Right atrium auricular region (tissue), 2 donors: ENCODE measurements around the gene FOXJ1. TPM values are rescaled to one million over a fixed set of nuclear protein-coding genes. Genes with fewer than 3 reads are reported as not detected.

Source experiments
- DNase-seq: peaks from one replicate; pipeline ENCODE4 v3.0.0-alpha.2; 2019; ENCODE audit warnings: low spot score
- H3K27ac ChIP-seq, 2 donors: fragments of 200-600 bp; sonication (generic); 1 replicate in 1 of 2; 2 replicates in 1 of 2; pipeline ENCODE4 v1.5.1; 2016 to 2019
- H3K27me3 ChIP-seq, 2 donors: fragments of 200-600 bp; sonication (generic); one replicate each; pipeline versions ENCODE4 v1.5.1 to v1.6.0; 2017 to 2019
- H3K36me3 ChIP-seq: fragments of 200-600 bp; sonication (generic); one replicate; pipeline ENCODE4 v1.5.1; 2016
- H3K4me1 ChIP-seq, 2 donors: fragments of 200-600 bp; sonication (generic); one replicate each; pipeline versions ENCODE4 v1.5.1 to v1.6.0; 2017 to 2019
- H3K4me3 ChIP-seq, 2 donors: fragments of 200-600 bp; sonication (generic); 1 replicate in 1 of 2; 2 replicates in 1 of 2; pipeline ENCODE4 v1.5.1; 2017 to 2019; ENCODE audit warnings: mild to moderate bottlenecking in 1 of 2, moderate library complexity in 1 of 2
- H3K9me3 ChIP-seq, 2 donors: fragments of 200-600 bp; sonication (generic); one replicate each; pipeline ENCODE4 v1.5.1; 2019
- total RNA-seq, 2 donors: library from RNA; depleted of rRNA; stranded (reverse); fragments of >200 nt; gene quantifications; one replicate each; pipeline ENCODE4 v1.1.0, GENCODE V29; 2016
- TF ChIP-seq, protein P1 (sequence below), 2 donors: fragments of 200-600 bp; sonication (generic); IDR thresholded peaks; one replicate each; pipeline ENCODE4 v1.5.1; 2019; ENCODE audit warnings: antibody characterized with exemption in 2 of 2

Gene FOXJ1
- total RNA-seq, 2 donors from 2014 or later: not detected

DNA sequence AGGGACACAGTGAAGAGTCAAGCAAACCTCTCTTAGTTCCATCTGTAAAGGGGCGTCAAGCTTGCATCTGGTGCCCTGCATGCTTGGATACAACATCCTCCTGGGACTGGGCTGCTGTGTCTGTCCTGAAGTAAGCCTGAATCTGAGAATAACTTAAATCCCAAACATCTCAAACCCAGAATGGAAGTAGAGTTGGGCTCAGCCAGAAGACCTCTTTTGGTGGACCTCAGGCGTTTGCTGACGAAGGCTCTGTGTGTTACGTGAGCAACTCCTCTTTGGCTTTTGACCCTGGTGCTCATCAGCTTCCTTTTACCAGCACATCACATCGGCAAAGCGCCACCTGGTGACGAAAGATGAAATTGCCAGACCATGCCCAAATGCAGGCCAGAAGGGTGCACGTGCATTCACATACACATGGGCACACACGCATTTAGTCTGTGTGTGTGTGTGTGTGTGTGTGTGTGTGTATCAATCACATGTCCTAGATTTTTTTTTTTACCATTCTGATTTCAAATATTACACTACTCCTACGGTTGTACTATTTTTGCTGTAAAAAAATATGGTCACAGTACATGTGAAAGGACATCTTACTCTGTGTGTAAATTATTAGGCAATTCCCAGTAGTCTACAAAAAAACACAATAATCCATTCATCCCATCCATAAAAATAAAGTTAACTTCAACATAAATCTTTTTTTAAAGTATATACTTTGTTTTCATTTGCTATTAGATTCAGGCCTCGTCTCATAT is 41.1 kb upstream of the FOXJ1 start:
- DNase-seq: peak; percentile 94
- Histone ChIP-seq H3K36me3 (no peaks in the 10 kb centered on the region), H3K4me3 (no peak overlapping the region), H3K4me1 (peaks cover 0 to 4% of the 10 kb centered on the region in 2 donors), H3K27me3 (no peaks in the 10 kb centered on the region), H3K9me3 (no peaks in the 10 kb centered on the region), H3K27ac (no peak overlapping the region)
- TF ChIP-seq, protein P1, sequence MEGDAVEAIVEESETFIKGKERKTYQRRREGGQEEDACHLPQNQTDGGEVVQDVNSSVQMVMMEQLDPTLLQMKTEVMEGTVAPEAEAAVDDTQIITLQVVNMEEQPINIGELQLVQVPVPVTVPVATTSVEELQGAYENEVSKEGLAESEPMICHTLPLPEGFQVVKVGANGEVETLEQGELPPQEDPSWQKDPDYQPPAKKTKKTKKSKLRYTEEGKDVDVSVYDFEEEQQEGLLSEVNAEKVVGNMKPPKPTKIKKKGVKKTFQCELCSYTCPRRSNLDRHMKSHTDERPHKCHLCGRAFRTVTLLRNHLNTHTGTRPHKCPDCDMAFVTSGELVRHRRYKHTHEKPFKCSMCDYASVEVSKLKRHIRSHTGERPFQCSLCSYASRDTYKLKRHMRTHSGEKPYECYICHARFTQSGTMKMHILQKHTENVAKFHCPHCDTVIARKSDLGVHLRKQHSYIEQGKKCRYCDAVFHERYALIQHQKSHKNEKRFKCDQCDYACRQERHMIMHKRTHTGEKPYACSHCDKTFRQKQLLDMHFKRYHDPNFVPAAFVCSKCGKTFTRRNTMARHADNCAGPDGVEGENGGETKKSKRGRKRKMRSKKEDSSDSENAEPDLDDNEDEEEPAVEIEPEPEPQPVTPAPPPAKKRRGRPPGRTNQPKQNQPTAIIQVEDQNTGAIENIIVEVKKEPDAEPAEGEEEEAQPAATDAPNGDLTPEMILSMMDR (IDR thresholded peaks at IDR 0.05): peak; percentile 89 to 90

DNA sequence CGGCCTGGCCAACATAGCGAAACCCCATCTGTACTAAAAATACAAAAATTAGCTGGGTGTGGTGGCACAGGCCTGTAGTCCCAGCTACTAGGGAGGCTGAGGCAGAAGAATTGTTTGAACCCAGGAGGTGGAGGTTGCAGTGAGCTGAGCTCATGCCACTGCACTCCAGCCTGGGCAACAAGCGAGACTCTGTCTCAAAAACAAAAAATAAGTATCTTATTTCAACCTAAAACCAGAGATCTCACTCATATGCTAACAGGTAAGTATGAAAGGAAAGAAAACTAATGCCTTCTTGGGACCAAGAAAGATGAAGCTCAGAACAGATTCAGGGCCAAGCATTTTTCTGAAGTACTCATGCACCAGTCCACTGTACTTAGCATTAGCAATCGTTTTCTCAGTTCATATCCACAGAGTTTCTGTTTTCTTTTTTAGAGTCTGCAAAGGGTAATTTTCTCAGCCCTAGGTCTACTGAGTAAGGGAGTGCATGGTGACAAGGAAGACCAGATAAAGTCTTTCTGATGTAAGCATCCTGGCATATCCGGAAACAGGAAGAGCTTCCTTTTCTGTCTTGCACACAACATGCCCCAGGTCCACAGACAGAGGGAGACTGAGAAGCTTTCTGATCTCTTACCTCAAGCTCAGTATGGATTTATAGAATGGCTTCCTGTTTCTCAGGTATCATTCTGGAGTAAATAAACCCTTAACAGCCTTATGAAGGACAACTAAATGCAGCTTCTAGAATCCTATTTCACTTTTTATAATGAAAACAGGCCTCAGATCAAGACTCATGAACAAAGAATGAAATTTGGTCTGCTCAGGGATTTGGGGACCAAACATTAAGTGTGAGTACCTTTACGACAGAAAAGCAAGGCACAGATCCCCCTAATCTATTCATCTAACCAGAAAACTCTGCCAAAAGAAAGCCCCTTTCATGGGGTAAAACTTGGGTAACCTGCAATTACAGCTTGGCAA is 38.7 kb upstream of the FOXJ1 start:
- Histone ChIP-seq H3K27me3 (no peaks in the 10 kb centered on the region), H3K4me1 (peaks cover 0 to 4% of the 10 kb centered on the region in 2 donors), H3K9me3 (no peaks in the 10 kb centered on the region), H3K27ac (no peak overlapping the region), H3K36me3 (no peaks in the 10 kb centered on the region), H3K4me3 (no peak overlapping the region)
- DNase-seq: no peak
- TF ChIP-seq, protein P1 (IDR thresholded peaks at IDR 0.05): no peak

DNA sequence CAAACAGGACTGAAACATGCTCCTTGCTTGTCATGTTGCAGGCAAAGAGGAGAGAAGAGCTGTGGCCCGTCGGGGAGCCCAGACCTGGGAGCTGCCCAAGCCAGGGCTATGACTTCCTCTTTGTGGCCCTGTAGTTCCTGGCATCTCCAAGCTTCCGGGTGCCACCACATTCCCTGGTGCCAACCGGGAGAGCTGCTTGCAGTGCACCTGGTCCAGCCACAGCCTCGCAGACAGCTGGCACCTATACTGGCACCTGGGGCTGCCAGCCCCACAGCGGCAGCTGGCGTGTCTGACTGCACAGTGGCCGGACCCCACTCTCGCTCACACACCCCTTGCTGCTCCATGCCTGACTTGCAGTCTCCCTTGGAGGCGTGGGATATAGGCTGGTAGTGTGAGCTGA is 37.1 kb upstream of the FOXJ1 start:
- Histone ChIP-seq H3K27me3 (no peaks in the 10 kb centered on the region), H3K4me3 (no peak overlapping the region), H3K9me3 (no peaks in the 10 kb centered on the region), H3K36me3 (no peaks in the 10 kb centered on the region), H3K4me1 (peaks cover 0 to 4% of the 10 kb centered on the region in 2 donors), H3K27ac (no peak overlapping the region)
- no peak for DNase-seq
- TF ChIP-seq, protein P1 (IDR thresholded peaks at IDR 0.05): no peak

DNA sequence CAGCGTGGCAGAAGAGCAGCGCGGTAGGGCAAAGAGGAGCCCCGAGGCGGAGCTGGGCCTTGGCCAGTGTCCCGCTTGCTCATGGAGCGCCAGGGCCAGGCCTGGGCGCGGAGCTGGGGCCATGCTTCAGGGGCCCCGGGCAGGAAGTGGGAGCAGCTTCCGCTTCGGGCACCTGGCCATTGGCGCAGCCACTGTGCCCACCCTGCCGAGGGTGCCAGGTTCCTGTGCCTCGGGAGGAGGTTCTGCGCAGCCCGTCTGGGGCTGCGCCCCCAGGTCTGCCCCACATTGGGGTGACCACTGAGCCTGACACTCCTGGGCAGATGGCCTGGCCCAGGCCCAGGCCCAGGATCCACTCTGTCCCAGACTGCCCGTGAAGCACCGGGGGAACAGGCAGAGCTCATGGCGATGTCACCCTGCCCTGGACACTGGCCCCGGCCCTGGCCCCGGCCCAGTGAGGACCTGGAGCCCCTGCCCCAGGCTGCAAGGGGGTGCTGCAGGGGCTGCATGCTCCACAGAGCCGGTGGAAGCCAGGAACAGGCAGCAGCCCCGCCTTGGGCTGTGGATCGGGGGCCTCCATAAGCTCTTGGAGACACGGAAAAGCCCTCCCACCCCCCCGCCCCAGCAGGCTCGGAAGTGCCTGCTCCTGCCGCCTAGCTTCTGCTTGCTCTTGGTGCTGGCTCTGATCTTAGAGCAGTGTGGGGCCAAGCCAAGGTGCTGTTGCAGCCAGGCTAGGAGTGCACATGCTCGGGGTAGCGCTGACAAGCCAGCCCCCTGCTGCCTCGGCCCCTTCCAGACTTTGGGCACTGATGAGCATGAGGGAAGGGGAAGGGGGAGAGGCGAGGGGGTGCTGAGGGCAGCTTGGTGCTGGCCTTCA is 35.9 kb upstream of the FOXJ1 start:
- Histone ChIP-seq H3K9me3 (no peaks in the 10 kb centered on the region), H3K4me1 (peaks cover 0 to 1% of the 10 kb centered on the region in 2 donors), H3K4me3 (no peak overlapping the region), H3K27ac (no peak overlapping the region), H3K36me3 (no peaks in the 10 kb centered on the region), H3K27me3 (no peaks in the 10 kb centered on the region)
- DNase-seq: no peak
- TF ChIP-seq, protein P1 (IDR thresholded peaks at IDR 0.05): no peak

DNA sequence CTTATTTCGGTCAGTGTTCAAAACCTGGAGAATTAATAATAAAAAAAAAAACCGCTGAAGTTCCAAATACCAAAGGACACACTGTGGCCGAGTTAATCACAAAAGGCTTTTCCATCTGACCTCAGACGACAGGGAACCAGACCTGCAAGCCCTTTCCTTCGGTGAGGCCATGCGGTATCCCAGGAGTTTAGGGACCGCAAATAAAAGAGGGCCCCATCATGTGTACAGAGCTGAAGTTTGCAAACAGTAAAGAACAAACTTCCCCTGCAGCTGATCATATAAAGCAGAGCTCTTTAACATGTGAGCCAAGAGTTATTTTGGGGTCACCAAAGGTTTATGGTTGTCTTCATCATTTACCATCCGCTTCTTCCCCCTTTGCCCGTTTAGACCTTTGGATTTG is 33.0 kb upstream of the FOXJ1 start:
- H3K27me3 ChIP-seq: no peaks in the 10 kb centered on the region
- no peaks in the 10 kb centered on the region for H3K9me3 ChIP-seq
- TF ChIP-seq, protein P1 (IDR thresholded peaks at IDR 0.05): no peak
- no peak for DNase-seq
- no peak overlapping the region for H3K27ac ChIP-seq
- no peak overlapping the region for H3K4me3 ChIP-seq
- no peaks in the 10 kb centered on the region for H3K36me3 ChIP-seq
- no peaks in the 10 kb centered on the region for H3K4me1 ChIP-seq
